Esophagus (tissue), 2 donors: Measurements from ENCODE around the gene PTPRQ. TPM values are rescaled to one million over a fixed set of nuclear protein-coding genes. Genes with fewer than 3 reads are reported as not detected.

Experiments used
- H3K27ac ChIP-seq, 2 donors: one replicate each; pipeline ENCODE4 v1.5.1; 2013; ENCODE audit warnings: low read depth in 2 of 2, mild to moderate bottlenecking in 2 of 2, inconsistent platforms in 1 of 2, low read length in 1 of 2, moderate library complexity in 1 of 2
- H3K27me3 ChIP-seq, 2 donors: one replicate each; pipeline ENCODE4 v1.6.1; 2013; ENCODE audit warnings: low read length in 2 of 2, control low read depth in 1 of 2, mild to moderate bottlenecking in 1 of 2; ENCODE audit not compliant: insufficient read depth in 2 of 2, control insufficient read depth in 1 of 2
- H3K36me3 ChIP-seq, 2 donors: one replicate each; pipeline ENCODE4 v1.6.1; 2013; ENCODE audit warnings: low read length in 1 of 2; ENCODE audit not compliant: control insufficient read depth in 2 of 2, insufficient read depth in 2 of 2
- H3K4me1 ChIP-seq, 2 donors: one replicate each; pipeline ENCODE4 v1.6.1; 2013; ENCODE audit warnings: low read length in 1 of 2; ENCODE audit not compliant: control insufficient read depth in 2 of 2, insufficient read depth in 2 of 2
- H3K4me3 ChIP-seq, 2 donors: one replicate each; pipeline ENCODE4 v1.5.1; 2013; ENCODE audit warnings: low read length in 2 of 2, mild to moderate bottlenecking in 2 of 2, low read depth in 1 of 2, moderate library complexity in 1 of 2
- H3K9me3 ChIP-seq, 2 donors: one replicate each; pipeline ENCODE4 v1.6.1; 2013; ENCODE audit warnings: mild to moderate bottlenecking in 2 of 2, low read depth in 1 of 2, low read length in 1 of 2, moderate library complexity in 1 of 2; ENCODE audit not compliant: control insufficient read depth in 2 of 2, insufficient read depth in 1 of 2
- WGBS, 2 donors: extraction: QIAGEN DNeasy Blood & Tissue Kit; methylation state at CpG; one replicate each; pipeline ENCODE4 v1.1.7; 2013; 5-methylcytosine and 5-hydroxymethylcytosine counted together
- polyA plus RNA-seq, 2 donors: library from polyadenylated mRNA; stranded (reverse); fragments of 200-250 nt; gene quantifications; one replicate each; pipeline ENCODE4 v1.2.3, GENCODE V29; 2013
- donor health status: healthy with polysubstance abuse.
- donor health status: Bipolar disorder and iron deficiency.

PTPRQ gene
- polyA plus RNA-seq, result under 1 TPM; 0.20 to 0.22 TPM

- Histone ChIP-seq H3K36me3 (no peaks in the 10 kb centered on the region), H3K27me3 (no peaks in the 10 kb centered on the region), H3K9me3 (no peaks in the 10 kb centered on the region), H3K27ac (no peak within 1 kb of the TSS), H3K4me3 (no peak within 1 kb of the TSS), H3K4me1 (no peaks in the 10 kb centered on the region)
- WGBS, 2 donors, result 52 to 58% methylated on average over 4 of the region's 4 CpGs
Measured at GRCh38 chr12:80443974-80444666, at the start of gene PTPRQ. TSS of gene PTPRQ (plus strand) at chr12:80444235. CDS start at chr12:80444346, 111 bp downstream.

- WGBS, 2 donors, result 26 to 27% methylated on average over 20 of the region's 20 CpGs
- Histone ChIP-seq H3K27ac (no peak overlapping the region), H3K4me1 (peaks cover 0 to 4% of the 10 kb centered on the region in 2 donors)
Measured at GRCh38 chr12:80400571-80400991, 43.5 kb upstream of the PTPRQ start.

GRCh38 chr12:80401191-80401590 lies 42.8 kb upstream of the PTPRQ start:
- H3K36me3 ChIP-seq, result no peaks in the 10 kb centered on the region
- no peaks in the 10 kb centered on the region for H3K27me3 ChIP-seq
- no peak overlapping the region for H3K4me3 ChIP-seq
- WGBS, 2 donors, result 81 to 87% methylated on average over 3 of the region's 3 CpGs
- H3K9me3 ChIP-seq, result no peaks in the 10 kb centered on the region
- H3K4me1 ChIP-seq, result peaks cover 0 to 4% of the 10 kb centered on the region in 2 donors
- H3K27ac ChIP-seq, result no peak overlapping the region

More at GRCh38 chr12:80400571-80400991, 43.5 kb upstream of the PTPRQ start:
- Histone ChIP-seq H3K4me3 (peak overlapping the region in 1 of 2 donors; percentile 41), H3K36me3 (no peaks in the 10 kb centered on the region), H3K9me3 (no peaks in the 10 kb centered on the region), H3K27me3 (no peaks in the 10 kb centered on the region)

- H3K27ac ChIP-seq, result no peak overlapping the region
- H3K27me3 ChIP-seq, result no peaks in the 10 kb centered on the region
- no peaks in the 10 kb centered on the region for H3K36me3 ChIP-seq
- H3K4me1 ChIP-seq, result peaks cover 0 to 4% of the 10 kb centered on the region in 2 donors
- H3K4me3 ChIP-seq, result no peak overlapping the region
- WGBS, 2 donors, result 64 to 69% methylated on average over 2 of the region's 2 CpGs
- H3K9me3 ChIP-seq, result no peaks in the 10 kb centered on the region
Measured at GRCh38 chr12:80404629-80405028, 39.4 kb upstream of the PTPRQ start.

- Histone ChIP-seq H3K27ac (no peak overlapping the region), H3K9me3 (no peaks in the 10 kb centered on the region), H3K27me3 (no peaks in the 10 kb centered on the region), H3K4me1 (no peaks in the 10 kb centered on the region), H3K36me3 (no peaks in the 10 kb centered on the region), H3K4me3 (no peak overlapping the region)
Measured at GRCh38 chr12:80406253-80406652, 37.8 kb upstream of the PTPRQ start.

- Histone ChIP-seq H3K36me3 (no peaks in the 10 kb centered on the region), H3K27ac (no peak overlapping the region), H3K9me3 (no peaks in the 10 kb centered on the region), H3K27me3 (no peaks in the 10 kb centered on the region), H3K4me1 (no peaks in the 10 kb centered on the region), H3K4me3 (no peak overlapping the region)
- WGBS, 2 donors, result 54 to 67% methylated on average over 3 of the region's 3 CpGs
Measured at GRCh38 chr12:80411787-80412186, 32.2 kb upstream of the PTPRQ start.

- WGBS, 2 donors, result 4% methylated on average over 3 of the region's 3 CpGs
- no peak overlapping the region for H3K4me3 ChIP-seq
- no peak overlapping the region for H3K27ac ChIP-seq
- no peaks in the 10 kb centered on the region for H3K36me3 ChIP-seq
- H3K27me3 ChIP-seq, result no peaks in the 10 kb centered on the region
- no peaks in the 10 kb centered on the region for H3K4me1 ChIP-seq
- H3K9me3 ChIP-seq, result no peaks in the 10 kb centered on the region
Measured at GRCh38 chr12:80412343-80412953, 31.6 kb upstream of the PTPRQ start.

- no peaks in the 10 kb centered on the region for H3K27me3 ChIP-seq
- no peaks in the 10 kb centered on the region for H3K36me3 ChIP-seq
- no peaks in the 10 kb centered on the region for H3K9me3 ChIP-seq
- H3K4me1 ChIP-seq, result no peaks in the 10 kb centered on the region
- 86 to 88% methylated on average over 3 of the region's 3 CpGs for WGBS, 2 donors
- no peak overlapping the region for H3K4me3 ChIP-seq
- H3K27ac ChIP-seq, result no peak overlapping the region
Measured at GRCh38 chr12:80413462-80413861, 30.6 kb upstream of the PTPRQ start.

- no peaks in the 10 kb centered on the region for H3K4me1 ChIP-seq
- no peak overlapping the region for H3K4me3 ChIP-seq
- H3K27me3 ChIP-seq, result no peaks in the 10 kb centered on the region
- WGBS, 2 donors, result 77 to 86% methylated on average over 1 of the region's 1 CpG
- H3K9me3 ChIP-seq, result no peaks in the 10 kb centered on the region
- H3K27ac ChIP-seq, result no peak overlapping the region
- no peaks in the 10 kb centered on the region for H3K36me3 ChIP-seq
Measured at GRCh38 chr12:80415466-80415865, 28.6 kb upstream of the PTPRQ start.

- H3K9me3 ChIP-seq, result no peaks in the 10 kb centered on the region
- H3K27me3 ChIP-seq, result no peaks in the 10 kb centered on the region
- no peaks in the 10 kb centered on the region for H3K4me1 ChIP-seq
- no peak overlapping the region for H3K27ac ChIP-seq
- H3K36me3 ChIP-seq, result no peaks in the 10 kb centered on the region
- no peak overlapping the region for H3K4me3 ChIP-seq
Measured at GRCh38 chr12:80419644-80420043, 24.4 kb upstream of the PTPRQ start.
